GM12878 (cell line): ENCODE results near the gene LPIN1.

Source experiments
- IRF3 ChIP-seq: fragments of 450-650 bp; IDR thresholded peaks from 2 replicates; pipeline ENCODE4 v1.6.1; 2014; ENCODE audit warnings: mild to moderate bottlenecking
- JUND ChIP-seq: IDR thresholded peaks from 2 replicates; pipeline ENCODE4 v1.6.1; 2012; ENCODE audit warnings: low read depth, mild to moderate bottlenecking, low read length, improper control_type of control experiment, moderate library complexity
- MXI1 ChIP-seq: fragments of 150-350 bp; IDR thresholded peaks from 2 replicates; pipeline ENCODE4 v1.6.1; 2011; ENCODE audit warnings: low read depth, mild to moderate bottlenecking, inconsistent platforms, low read length, improper control_type of control experiment
- POLR2A ChIP-seq: IDR thresholded peaks from 2 replicates; pipeline ENCODE4 v1.6.1; 2011; ENCODE audit warnings: low read depth, mild to moderate bottlenecking, low read length
- WRNIP1 ChIP-seq: IDR thresholded peaks from 2 replicates; pipeline ENCODE4 v1.6.1; 2011; ENCODE audit warnings: low read depth, low read length, improper control_type of control experiment, borderline replicate concordance

GRCh38 chr2:11788461-11789124, 42.2 kb downstream of the LPIN1 start:
- TF ChIP-seq IRF3 = no peak
- no peak for TF ChIP-seq MXI1
- TF ChIP-seq POLR2A = no peak
- TF ChIP-seq JUND = no peak
- no peak for TF ChIP-seq WRNIP1
